ENCODE data around the gene APLNR. TPM values are rescaled to one million over a fixed set of nuclear protein-coding genes. Genes with fewer than 3 reads are reported as not detected.

Gene APLNR
- total and polyA plus RNA-seq, 2 of the 4 experiments (the other 2 are of a cell fraction) = not detected

DNA sequence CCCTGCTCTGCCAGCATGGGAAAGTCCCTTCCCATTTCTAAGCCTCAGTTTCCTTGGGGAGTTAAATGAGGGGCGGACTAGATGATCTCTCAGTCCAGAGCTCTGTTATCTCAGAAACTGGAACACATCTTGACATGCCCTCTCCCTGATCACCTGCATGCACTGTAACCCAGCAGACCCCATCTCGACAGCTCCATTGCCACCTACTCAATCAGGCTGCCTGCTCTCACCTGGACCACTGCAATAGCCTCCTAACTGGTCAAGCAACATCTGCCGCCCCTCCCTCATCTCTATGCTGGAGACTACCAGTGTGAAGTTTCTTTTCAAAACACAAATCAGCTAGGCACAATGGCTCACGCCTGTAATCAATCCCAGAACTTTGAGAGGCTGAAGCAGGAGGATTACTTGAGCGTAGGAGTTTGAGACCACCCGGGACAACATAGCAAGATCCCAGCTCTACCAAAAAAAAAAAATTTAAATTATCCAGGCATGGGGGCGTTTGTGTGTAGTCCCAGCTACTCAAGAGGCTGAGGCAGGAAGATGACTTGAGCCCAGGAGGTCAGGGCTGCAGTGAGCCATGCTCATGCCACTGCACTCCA lies 33.1 kb downstream of the APLNR start (continued):
- no peak for TF ChIP-seq MAFK (IDR thresholded peaks at IDR 0.05; ENCODE audit: low read depth, low read length)
- TF ChIP-seq NFE2L2 (IDR thresholded peaks at IDR 0.05; ENCODE audit: low read depth, low read length) = no peak
- TF ChIP-seq BHLHE40 (IDR thresholded peaks at IDR 0.05; ENCODE audit: low read depth, low read length) = no peak
- no peak for TF ChIP-seq POLR2A (IDR thresholded peaks at IDR 0.05; ENCODE audit: low read depth, low read length)
- TF ChIP-seq CHD1 (IDR thresholded peaks at IDR 0.05; ENCODE audit: low read depth, low read length) = no peak
- TF ChIP-seq RCOR1 (IDR thresholded peaks at IDR 0.05; ENCODE audit: insufficient replicate concordance, low read length) = no peak
- no peak for TF ChIP-seq MXI1 (IDR thresholded peaks at IDR 0.05; ENCODE audit: borderline replicate concordance, low read depth, low read length)
- TF ChIP-seq MAZ (IDR thresholded peaks at IDR 0.05; ENCODE audit: borderline replicate concordance, low read depth, low read length) = no peak

DNA sequence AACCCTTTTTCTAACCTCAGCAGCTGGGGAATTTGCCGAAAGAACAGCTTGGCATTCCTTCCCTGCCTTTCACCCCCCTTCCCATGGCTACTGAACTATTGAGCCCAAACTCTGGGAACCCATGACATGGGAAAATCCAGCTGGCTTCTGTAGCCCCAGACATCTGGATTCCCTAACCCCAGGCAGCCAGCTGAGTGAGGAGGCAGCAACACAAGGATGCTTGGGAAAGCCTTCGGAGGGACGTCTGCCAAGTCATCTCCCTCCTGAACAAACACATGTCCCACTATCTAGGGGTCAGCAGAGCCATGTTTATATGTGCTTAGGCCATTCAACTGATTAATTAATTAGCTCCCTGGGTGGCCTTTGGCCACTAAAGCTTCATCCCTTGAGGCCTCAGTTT lies 33.7 kb downstream of the APLNR start:
- no TSS peak for BruUV-seq (replicated peaks)
- Histone ChIP-seq H3K9me3 (ENCODE audit: control insufficient read depth, insufficient read depth, low read length) (no peaks in the 10 kb centered on the region), H4K5ac (ENCODE audit: low read depth, low read length) (no peak overlapping the region), H3K36me3 (ENCODE audit: control insufficient read depth, insufficient read depth, low read length) (no peaks in the 10 kb centered on the region), H2BK15ac (ENCODE audit: low read depth, low read length) (no peak overlapping the region), H3K18ac (ENCODE audit: low read depth, low read length) (no peak overlapping the region), H4K91ac (ENCODE audit: insufficient read depth, low read depth, low read length) (no peak overlapping the region), H2AK5ac (ENCODE audit: low read depth, low read length) (no peak overlapping the region), H3K4ac (ENCODE audit: low read depth, low read length) (no peak overlapping the region), H3K4me2 (ENCODE audit: low read depth, low read length) (no peak overlapping the region), H3K79me1 (ENCODE audit: low read depth in 1 of 2, low read length in 2 of 2) (no peaks in the 10 kb centered on the region), H3K4me1 (ENCODE audit: control insufficient read depth, insufficient read depth, low read length) (no peaks in the 10 kb centered on the region; the same call in 1 of the 2 replicates), H3K56ac (ENCODE audit: extremely low read depth, insufficient read depth, low read length) (no peak overlapping the region), H4K8ac (ENCODE audit: low read depth in 2 of 2, low read length in 2 of 2) (no peak overlapping the region), H3K9me1 (ENCODE audit: insufficient read depth, low read length) (peaks cover 3% of the 10 kb centered on the region; the same call in 1 of the 2 replicates), H2BK120ac (ENCODE audit: low read depth, low read length) (no peak overlapping the region), H3K23ac (ENCODE audit: low read depth, low read length) (no peak overlapping the region), H2BK20ac (ENCODE audit: low read depth, low read length) (no peak overlapping the region), H2AK9ac (replicated peaks; ENCODE audit: low read depth, low read length, poor library complexity) (no peak overlapping the region), H3K4me3 (ENCODE audit: insufficient read depth, low read depth, low read length) (no peak overlapping the region), H4K20me1 (ENCODE audit: insufficient read depth, low read length) (no peaks in the 10 kb centered on the region), H3K27ac (ENCODE audit: insufficient read depth, low read length) (no peak overlapping the region), H3K27me3 (ENCODE audit: control insufficient read depth, insufficient read depth, low read length) (peaks cover 44% of the 10 kb centered on the region), H2AFZ (replicated peaks; ENCODE audit: low read length, poor library complexity) (no peak overlapping the region), H2BK5ac (ENCODE audit: low read depth, low read length, poor library complexity, severe bottlenecking) (no peak overlapping the region), H3K14ac (replicated peaks; ENCODE audit: low read depth, low read length) (no peak overlapping the region), H3K9ac (ENCODE audit: low read depth, low read length) (no peak overlapping the region)
- 17% methylated on average over 1 of the region's 3 CpGs; no CpG with 5 or more reads in 1 of the 2 experiments for WGBS, 2 experiments (ENCODE audit: extremely low coverage in 2 of 2, insufficient read length in 1 of 2)
- DNase-seq (peak; percentile 48), ATAC-seq (ENCODE audit: low read depth) (no peak; the same call in 1 of the 2 replicates)
- dilution Hi-C loops (cut with HindIII; ENCODE audit: low sequenced_read_pairs, unreplicated experiment) = no loop called here
- ChIA-PET POLR2A (ENCODE audit: unreplicated experiment) (no interaction called here), CTCF (interaction anchor here (2.6 kb wide), 1 partner anchor 46 kb away, joined by 40 read pairs; no protein-coding TSS in a partner anchor)
- TF ChIP-seq RCOR1 (IDR thresholded peaks at IDR 0.05; ENCODE audit: insufficient replicate concordance, low read length) (no peak), FOS (IDR thresholded peaks at IDR 0.05; ENCODE audit: low read depth, low read length) (no peak), POLR2A (IDR thresholded peaks at IDR 0.05; ENCODE audit: low read depth, low read length) (no peak), NFE2L2 (IDR thresholded peaks at IDR 0.05; ENCODE audit: low read depth, low read length) (no peak), CEBPB (IDR thresholded peaks at IDR 0.05; ENCODE audit: low read depth, low read length) (no peak), MXI1 (IDR thresholded peaks at IDR 0.05; ENCODE audit: borderline replicate concordance, low read depth, low read length) (no peak), RFX5 (IDR thresholded peaks at IDR 0.05; ENCODE audit: low read depth, low read length) (no peak)
- TF ChIP-seq, protein P1, sequence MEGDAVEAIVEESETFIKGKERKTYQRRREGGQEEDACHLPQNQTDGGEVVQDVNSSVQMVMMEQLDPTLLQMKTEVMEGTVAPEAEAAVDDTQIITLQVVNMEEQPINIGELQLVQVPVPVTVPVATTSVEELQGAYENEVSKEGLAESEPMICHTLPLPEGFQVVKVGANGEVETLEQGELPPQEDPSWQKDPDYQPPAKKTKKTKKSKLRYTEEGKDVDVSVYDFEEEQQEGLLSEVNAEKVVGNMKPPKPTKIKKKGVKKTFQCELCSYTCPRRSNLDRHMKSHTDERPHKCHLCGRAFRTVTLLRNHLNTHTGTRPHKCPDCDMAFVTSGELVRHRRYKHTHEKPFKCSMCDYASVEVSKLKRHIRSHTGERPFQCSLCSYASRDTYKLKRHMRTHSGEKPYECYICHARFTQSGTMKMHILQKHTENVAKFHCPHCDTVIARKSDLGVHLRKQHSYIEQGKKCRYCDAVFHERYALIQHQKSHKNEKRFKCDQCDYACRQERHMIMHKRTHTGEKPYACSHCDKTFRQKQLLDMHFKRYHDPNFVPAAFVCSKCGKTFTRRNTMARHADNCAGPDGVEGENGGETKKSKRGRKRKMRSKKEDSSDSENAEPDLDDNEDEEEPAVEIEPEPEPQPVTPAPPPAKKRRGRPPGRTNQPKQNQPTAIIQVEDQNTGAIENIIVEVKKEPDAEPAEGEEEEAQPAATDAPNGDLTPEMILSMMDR (conservative IDR thresholded peaks at IDR 0.05; ENCODE audit: low read depth, low read length) = no peak
- intact Hi-C loops (cut with micrococcal nuclease) = no loop called here
- in situ Hi-C loops (cut with MboI; ENCODE audit: low sequenced_read_pairs) = no loop called here

Measured in IMR-90 (cell line).